GM12878 (cell line): ENCODE data around the gene LATS2.

Source experiments
- CREB1 ChIP-seq: IDR thresholded peaks from 2 replicates; pipeline ENCODE4 v1.6.1; 2012; ENCODE audit warnings: low read depth, mild to moderate bottlenecking, inconsistent platforms
- DPF2 ChIP-seq: fragments of 450-650 bp; IDR thresholded peaks from 2 replicates; pipeline ENCODE4 v1.6.1; 2017; ENCODE audit warnings: mild to moderate bottlenecking
- ESRRA ChIP-seq: IDR thresholded peaks from 2 replicates; pipeline ENCODE4 v1.6.1; 2012; ENCODE audit warnings: mild to moderate bottlenecking, low read length, improper control_type of control experiment
- GABPA ChIP-seq: IDR thresholded peaks from 2 replicates; pipeline ENCODE4 v1.6.1; 2014; ENCODE audit warnings: antibody characterized with exemption, low read depth, mild to moderate bottlenecking, inconsistent platforms
- SIN3A ChIP-seq: IDR thresholded peaks from 2 replicates; pipeline ENCODE4 v1.6.1; 2012; ENCODE audit warnings: low read depth, low read length, improper control_type of control experiment

- TF ChIP-seq ESRRA (no peak), CREB1 (no peak), GABPA (no peak), SIN3A (no peak), DPF2 (no peak)
These were observed 118.3 kb downstream of the LATS2 start for GRCh38 chr13:20942938-20943559.
